ENCODE measurements around the gene TMEM198.

GRCh38 chr2:219506153-219506801 lies 37.6 kb upstream of the TMEM198 start:
- TF ChIP-seq CTBP1 (IDR thresholded peaks at IDR 0.05; ENCODE audit: borderline replicate concordance) (no peak), FOXM1 (IDR thresholded peaks at IDR 0.05; ENCODE audit: borderline replicate concordance) (no peak), PKNOX1 (IDR thresholded peaks at IDR 0.05) (no peak), LEF1 (IDR thresholded peaks at IDR 0.05; ENCODE audit: borderline replicate concordance) (no peak), TARDBP (IDR thresholded peaks at IDR 0.05) (no peak), HDGF (IDR thresholded peaks at IDR 0.05; ENCODE audit: borderline replicate concordance) (no peak), SP1 (IDR thresholded peaks at IDR 0.05) (no peak), FOXK2 (IDR thresholded peaks at IDR 0.05) (no peak), BHLHE40 (IDR thresholded peaks at IDR 0.05; ENCODE audit: borderline replicate concordance) (no peak), ZNF384 (IDR thresholded peaks at IDR 0.05) (no peak), ARNT (IDR thresholded peaks at IDR 0.05) (no peak)

Data from HEK293T (cell line).